HEK293 (cell line): ENCODE data around the gene ADNP.

Source experiments
- CTCF ChIA-PET: fragments of 350-600 bp; formaldehyde crosslinking; extraction: SDS; loops from one replicate; lab custom pipeline; 2021; ENCODE audit warnings: antibody characterized with exemption; lab: Yijun Ruan, JAX
- POLR2A ChIA-PET: fragments of 300-600 bp; formaldehyde crosslinking; extraction: SDS; loops from one replicate; lab custom pipeline; 2020; ENCODE audit warnings: antibody characterized with exemption, inconsistent platforms; lab: Yijun Ruan, JAX
- H3K27ac ChIP-seq: fragments of 200-500 bp; sonication (Bioruptor generic); 2 replicates; pipeline ENCODE4 v1.5.1; 2014; ENCODE audit warnings: low read depth, low read length, control low read depth, inconsistent platforms; ENCODE audit errors: extremely low read depth
- H3K36me3 ChIP-seq, 2 experiments: fragments of 200-500 bp in 1 of 2; sonication (Bioruptor generic) in 1 of 2; 1 replicate in 1 of 2; 2 replicates in 1 of 2; pipeline ENCODE4 v1.5.1; 2014 to 2017; ENCODE audit warnings: inconsistent platforms in 2 of 2, low read length in 2 of 2; ENCODE audit not compliant: control insufficient read depth in 2 of 2, insufficient read depth in 1 of 2
- H3K4me1 ChIP-seq: fragments of 200-500 bp; sonication (Bioruptor generic); 2 replicates; pipeline ENCODE4 v1.5.1; 2014; ENCODE audit warnings: mild to moderate bottlenecking, low read length, inconsistent platforms; ENCODE audit not compliant: control insufficient read depth, insufficient read depth
- H3K4me3 ChIP-seq: 2 replicates; pipeline ENCODE4 v1.5.1; 2011; ENCODE audit warnings: low read depth, mild to moderate bottlenecking, control low read depth, low read length, moderate library complexity
- H3K9me3 ChIP-seq: fragments of 200-500 bp; sonication (Bioruptor generic); 2 replicates; pipeline ENCODE4 v1.5.1; 2014; ENCODE audit warnings: low read depth, low read length, inconsistent platforms; ENCODE audit not compliant: control insufficient read depth, insufficient read depth
- FEZF1 ChIP-seq: fragments of 450-650 bp; formaldehyde crosslinking; IDR thresholded peaks from 2 replicates; pipeline ENCODE4 v1.5.1; 2016; ENCODE audit warnings: missing biosample characterization, missing genetic modification characterization
- GLI4 ChIP-seq: fragments of 450-650 bp; formaldehyde crosslinking; IDR thresholded peaks from 2 replicates; pipeline ENCODE4 v1.5.1; 2016; ENCODE audit warnings: missing biosample characterization, missing genetic modification characterization
- KLF1 ChIP-seq: fragments of 450-650 bp; formaldehyde crosslinking; IDR thresholded peaks from 2 replicates; pipeline ENCODE4 v1.5.1; 2016; ENCODE audit warnings: missing biosample characterization, missing genetic modification characterization
- KLF8 ChIP-seq: fragments of 450-650 bp; formaldehyde crosslinking; IDR thresholded peaks from 2 replicates; pipeline ENCODE4 v1.5.1; 2016; ENCODE audit warnings: missing biosample characterization, missing genetic modification characterization
- KLF9 ChIP-seq: fragments of 450-650 bp; formaldehyde crosslinking; IDR thresholded peaks from 2 replicates; pipeline ENCODE4 v1.5.1; 2016; ENCODE audit warnings: missing biosample characterization, missing genetic modification characterization, low read depth
- MEIS1 ChIP-seq: sonication (generic); formaldehyde crosslinking; IDR thresholded peaks from 2 replicates; pipeline ENCODE4 v1.8.1; 2022; ENCODE audit warnings: missing genetic modification reagents, mild to moderate bottlenecking, borderline replicate concordance
- OVOL3 ChIP-seq: fragments of 450-650 bp; formaldehyde crosslinking; IDR thresholded peaks from 2 replicates; pipeline ENCODE4 v1.5.1; 2016; ENCODE audit warnings: missing biosample characterization, missing genetic modification characterization
- SCRT1 ChIP-seq: fragments of 450-650 bp; formaldehyde crosslinking; IDR thresholded peaks from 2 replicates; pipeline ENCODE4 v1.5.1; 2016; ENCODE audit warnings: missing biosample characterization, missing genetic modification characterization, borderline replicate concordance
- SCRT2 ChIP-seq: fragments of 450-650 bp; formaldehyde crosslinking; IDR thresholded peaks from 2 replicates; pipeline ENCODE4 v1.5.1; 2016; ENCODE audit warnings: missing biosample characterization, missing genetic modification characterization
- SP3 ChIP-seq: fragments of 450-650 bp; formaldehyde crosslinking; IDR thresholded peaks from 2 replicates; pipeline ENCODE4 v1.5.1; 2016; ENCODE audit warnings: missing biosample characterization, missing genetic modification characterization
- ZBTB17 ChIP-seq: fragments of 450-650 bp; formaldehyde crosslinking; IDR thresholded peaks from 2 replicates; pipeline ENCODE4 v1.5.1; 2016; ENCODE audit warnings: missing biosample characterization, missing genetic modification characterization
- ZBTB44 ChIP-seq: fragments of 450-650 bp; IDR thresholded peaks from 2 replicates; pipeline ENCODE4 v1.5.1; 2018; ENCODE audit warnings: missing biosample characterization, mild to moderate bottlenecking, missing genetic modification characterization
- ZNF121 ChIP-seq: fragments of 450-650 bp; formaldehyde crosslinking; IDR thresholded peaks from 2 replicates; pipeline ENCODE4 v1.5.1; 2016; ENCODE audit warnings: missing biosample characterization, missing genetic modification characterization
- ZNF18 ChIP-seq: fragments of 450-650 bp; formaldehyde crosslinking; IDR thresholded peaks from 2 replicates; pipeline ENCODE4 v1.5.1; 2016; ENCODE audit warnings: missing biosample characterization, missing genetic modification characterization
- ZNF239 ChIP-seq: fragments of 450-650 bp; formaldehyde crosslinking; IDR thresholded peaks from 2 replicates; pipeline ENCODE4 v1.5.1; 2016; ENCODE audit warnings: missing biosample characterization, missing genetic modification characterization
- ZNF248 ChIP-seq: fragments of 450-650 bp; formaldehyde crosslinking; IDR thresholded peaks from 2 replicates; pipeline ENCODE4 v1.5.1; 2017; ENCODE audit warnings: missing biosample characterization, missing genetic modification characterization
- ZNF280C ChIP-seq: fragments of 450-650 bp; formaldehyde crosslinking; IDR thresholded peaks from 2 replicates; pipeline ENCODE4 v1.5.1; 2016; ENCODE audit warnings: missing biosample characterization, missing genetic modification characterization
- ZNF362 ChIP-seq: fragments of 450-650 bp; formaldehyde crosslinking; IDR thresholded peaks from 2 replicates; pipeline ENCODE4 v1.5.1; 2016; ENCODE audit warnings: missing biosample characterization, missing genetic modification characterization
- ZNF433 ChIP-seq: fragments of 450-650 bp; formaldehyde crosslinking; IDR thresholded peaks from 2 replicates; pipeline ENCODE4 v1.5.1; 2016; ENCODE audit warnings: missing biosample characterization, missing genetic modification characterization, low read depth
- ZNF513 ChIP-seq: fragments of 450-650 bp; IDR thresholded peaks from 2 replicates; pipeline ENCODE4 v1.5.1; 2018; ENCODE audit warnings: missing biosample characterization, missing genetic modification characterization
- ZNF555 ChIP-seq: fragments of 450-650 bp; formaldehyde crosslinking; conservative IDR thresholded peaks from 2 replicates; pipeline ENCODE4 v1.5.1; 2017; ENCODE audit warnings: missing biosample characterization, mild to moderate bottlenecking, missing genetic modification characterization, inconsistent platforms
- ZNF596 ChIP-seq: fragments of 450-650 bp; IDR thresholded peaks from 2 replicates; pipeline ENCODE4 v1.5.0; 2018; ENCODE audit warnings: missing biosample characterization, mild to moderate bottlenecking, missing genetic modification characterization, moderate library complexity
- ZNF664 ChIP-seq: fragments of 450-650 bp; formaldehyde crosslinking; IDR thresholded peaks from 2 replicates; pipeline ENCODE4 v1.5.1; 2016; ENCODE audit warnings: missing biosample characterization, missing genetic modification characterization
- ZXDB ChIP-seq: fragments of 450-650 bp; formaldehyde crosslinking; IDR thresholded peaks from 2 replicates; pipeline ENCODE4 v1.5.1; 2016; ENCODE audit warnings: missing biosample characterization, missing genetic modification characterization

ADNP gene

GRCh38 chr20:50854506-50855249 lies 76.6 kb downstream of the ADNP start:
- H3K36me3 ChIP-seq: no peaks in the 10 kb centered on the region
- CTCF ChIA-PET: no interaction called here
- TF ChIP-seq KLF8 (tag by site-specific recombination) (peak; percentile 63; the same call in 1 of the 2 replicates), KLF9 (tag by site-specific recombination) (peak; percentile 75), ZNF18 (tag by site-specific recombination) (no peak), ZNF596 (tag by site-specific recombination) (no peak), ZBTB44 (no peak), KLF1 (tag by site-specific recombination) (peak; percentile 95), SP3 (tag by site-specific recombination) (0 out of 2 replicates have a peak, but pooled peaks have one; percentile 13), ZNF664 (tag by site-specific recombination) (0 out of 2 replicates have a peak, but pooled peaks have one; percentile 27), SCRT1 (tag by site-specific recombination) (0 out of 2 replicates have a peak, but pooled peaks have one; percentile 67), SCRT2 (peak; percentile 91)
- TF ChIP-seq, all 188 proteins: peak for 7
- no peaks in the 10 kb centered on the region for H3K4me1 ChIP-seq
- H3K9me3 ChIP-seq: no peaks in the 10 kb centered on the region
- no peak overlapping the region for H3K4me3 ChIP-seq
- POLR2A ChIA-PET: no interaction called here
- H3K27ac ChIP-seq: no peak overlapping the region

- POLR2A ChIA-PET: no interaction called here
- H3K27ac ChIP-seq: no peak overlapping the region
- TF ChIP-seq FEZF1 (tag by site-specific recombination): no peak
- no peak for TF ChIP-seq ZNF280C (tag by site-specific recombination)
- TF ChIP-seq ZNF239 (tag by site-specific recombination): no peak
- no peak for TF ChIP-seq ZNF362
- no peak for TF ChIP-seq SCRT2
- no peak for TF ChIP-seq ZXDB (tag by site-specific recombination)
- no peak for TF ChIP-seq ZNF121 (tag by site-specific recombination)
- TF ChIP-seq ZNF433 (tag by site-specific recombination): no peak
- TF ChIP-seq MEIS1 (CRISPR knock-in tag): no peak
- no peak for TF ChIP-seq ZNF555 (tag by site-specific recombination)
- no peak for TF ChIP-seq ZNF248 (tag by site-specific recombination)
- no peak for TF ChIP-seq SCRT1 (tag by site-specific recombination)
- no peak for TF ChIP-seq ZNF513
- TF ChIP-seq OVOL3 (tag by site-specific recombination): no peak
- no peak for TF ChIP-seq ZBTB17 (tag by site-specific recombination)
- TF ChIP-seq GLI4 (tag by site-specific recombination): no peak
Observed at GRCh38 chr20:50852085-50852484, 79.2 kb downstream of the ADNP start.

More at GRCh38 chr20:50852085-50852484, 79.2 kb downstream of the ADNP start:
- Histone ChIP-seq H3K9me3 (no peaks in the 10 kb centered on the region), H3K4me1 (no peaks in the 10 kb centered on the region), H3K4me3 (no peak overlapping the region), H3K36me3 (peaks cover 0 to 3% of the 10 kb centered on the region in 2 experiments; a peak in 1 of 3 replicates)
- CTCF ChIA-PET: no interaction called here
